ENCODE results near the gene FOXP3. TPM values are rescaled to one million over a fixed set of nuclear protein-coding genes. Genes with fewer than 3 reads are reported as not detected.

Gene FOXP3
- total RNA-seq, 2 donors from 2014 or later = 0.55 to 0.78 TPM

- Mint-ChIP-seq H3K27ac (peak overlapping the region; percentile 94 to 98), H3K36me3 (no peaks in the 10 kb centered on the region), H3K27me3 (peaks cover 0 to 4% of the 10 kb centered on the region in 2 donors), H3K9me3 (no peaks in the 10 kb centered on the region), H3K4me3 (peak overlapping the region; percentile 91), H3K4me1 (ENCODE audit: low read depth in 2 of 2) (peaks cover 23 to 43% of the 10 kb centered on the region in 2 donors)
- ATAC-seq (peak; percentile 93), DNase-seq (ENCODE audit: low spot score) (peak; percentile 96)
Measured at GRCh38 chrX:49269010-49269766, 4.7 kb upstream of the FOXP3 start.

- Mint-ChIP-seq H3K4me3 (peak overlapping the region; percentile 91), H3K27me3 (peaks cover 0 to 8% of the 10 kb centered on the region in 2 donors), H3K27ac (peak overlapping the region; percentile 94 to 98), H3K36me3 (no peaks in the 10 kb centered on the region), H3K9me3 (no peaks in the 10 kb centered on the region), H3K4me1 (ENCODE audit: low read depth in 2 of 2) (peaks cover 21 to 41% of the 10 kb centered on the region in 2 donors)
- ATAC-seq (no peak), DNase-seq (ENCODE audit: low spot score) (no peak)
Measured at GRCh38 chrX:49268702-49269009, 4.1 kb upstream of the FOXP3 start.

GRCh38 chrX:49266523-49267445 lies 2.3 kb upstream of the FOXP3 start:
- peaks cover 10 to 36% of the 10 kb centered on the region in 2 donors for H3K4me1 Mint-ChIP-seq (ENCODE audit: low read depth in 2 of 2)
- no peaks in the 10 kb centered on the region for H3K9me3 Mint-ChIP-seq
- DNase-seq (ENCODE audit: low spot score) (no peak), ATAC-seq (no peak)
- peaks cover 0 to 21% of the 10 kb centered on the region in 2 donors for H3K27me3 Mint-ChIP-seq
- peak overlapping the region in 1 of 2 donors; percentile 94 for H3K27ac Mint-ChIP-seq
- peak overlapping the region; percentile 91 for H3K4me3 Mint-ChIP-seq
- H3K36me3 Mint-ChIP-seq = no peaks in the 10 kb centered on the region

- no peak for ATAC-seq
- no peak for DNase-seq (ENCODE audit: low spot score)
- no peaks in the 10 kb centered on the region for H3K9me3 Mint-ChIP-seq
- H3K4me1 Mint-ChIP-seq (ENCODE audit: low read depth in 2 of 2) = peaks cover 0 to 20% of the 10 kb centered on the region in 2 donors
- H3K27ac Mint-ChIP-seq = no peak overlapping the region
- H3K27me3 Mint-ChIP-seq = peaks cover 0 to 19% of the 10 kb centered on the region in 2 donors
- H3K4me3 Mint-ChIP-seq = peak overlapping the region; percentile 26
- no peaks in the 10 kb centered on the region for H3K36me3 Mint-ChIP-seq
Measured at GRCh38 chrX:49263631-49264030, 879 bp downstream of the FOXP3 start.

GRCh38 chrX:49262603-49263002 lies 1.9 kb downstream of the FOXP3 start:
- peaks cover 0 to 19% of the 10 kb centered on the region in 2 donors for H3K27me3 Mint-ChIP-seq
- no peak overlapping the region for H3K4me3 Mint-ChIP-seq
- ATAC-seq = no peak
- no peaks in the 10 kb centered on the region for H3K36me3 Mint-ChIP-seq
- no peaks in the 10 kb centered on the region for H3K9me3 Mint-ChIP-seq
- H3K4me1 Mint-ChIP-seq (ENCODE audit: low read depth in 2 of 2) = peaks cover 4 to 9% of the 10 kb centered on the region in 2 donors
- no peak for DNase-seq (ENCODE audit: low spot score)
- H3K27ac Mint-ChIP-seq = no peak overlapping the region

- H3K9me3 Mint-ChIP-seq = no peaks in the 10 kb centered on the region
- H3K27ac Mint-ChIP-seq = no peak overlapping the region
- DNase-seq (ENCODE audit: low spot score) (no peak), ATAC-seq (no peak)
- peaks cover 4% of the 10 kb centered on the region in 2 donors for H3K4me1 Mint-ChIP-seq (ENCODE audit: low read depth in 2 of 2)
- no peaks in the 10 kb centered on the region for H3K36me3 Mint-ChIP-seq
- H3K27me3 Mint-ChIP-seq = peaks cover 0 to 19% of the 10 kb centered on the region in 2 donors
- H3K4me3 Mint-ChIP-seq = no peak overlapping the region
Measured at GRCh38 chrX:49260221-49260985, 4.1 kb downstream of the FOXP3 start.

GRCh38 chrX:49258749-49259124 lies 5.8 kb downstream of the FOXP3 start:
- DNase-seq (ENCODE audit: low spot score) (no peak), ATAC-seq (no peak)
- Mint-ChIP-seq H3K27ac (no peak overlapping the region), H3K4me1 (ENCODE audit: low read depth in 2 of 2) (peaks cover 4% of the 10 kb centered on the region in 2 donors), H3K4me3 (no peak overlapping the region), H3K27me3 (peaks cover 0 to 15% of the 10 kb centered on the region in 2 donors), H3K9me3 (no peaks in the 10 kb centered on the region), H3K36me3 (no peaks in the 10 kb centered on the region)

- no peaks in the 10 kb centered on the region for H3K9me3 Mint-ChIP-seq
- no peak overlapping the region for H3K4me3 Mint-ChIP-seq
- no peak for DNase-seq (ENCODE audit: low spot score)
- no peak overlapping the region for H3K27ac Mint-ChIP-seq
- peaks cover 0 to 14% of the 10 kb centered on the region in 2 donors for H3K27me3 Mint-ChIP-seq
- ATAC-seq = no peak
- H3K4me1 Mint-ChIP-seq (ENCODE audit: low read depth in 2 of 2) = peaks cover 4% of the 10 kb centered on the region in 2 donors
- no peaks in the 10 kb centered on the region for H3K36me3 Mint-ChIP-seq
Measured at GRCh38 chrX:49257846-49258748, 6.4 kb downstream of the FOXP3 start.

GRCh38 chrX:49257074-49257790 lies 7.3 kb downstream of the FOXP3 start:
- DNase-seq (ENCODE audit: low spot score) (no peak), ATAC-seq (no peak)
- peaks cover 4% of the 10 kb centered on the region in 2 donors for H3K4me1 Mint-ChIP-seq (ENCODE audit: low read depth in 2 of 2)
- H3K4me3 Mint-ChIP-seq = no peak overlapping the region
- no peak overlapping the region for H3K27ac Mint-ChIP-seq
- no peaks in the 10 kb centered on the region for H3K9me3 Mint-ChIP-seq
- no peaks in the 10 kb centered on the region for H3K36me3 Mint-ChIP-seq
- H3K27me3 Mint-ChIP-seq = peaks cover 0 to 7% of the 10 kb centered on the region in 2 donors

- ATAC-seq (no peak), DNase-seq (ENCODE audit: low spot score) (no peak)
- H3K4me3 Mint-ChIP-seq = no peak overlapping the region
- peaks cover 0 to 4% of the 10 kb centered on the region in 2 donors for H3K4me1 Mint-ChIP-seq (ENCODE audit: low read depth in 2 of 2)
- no peaks in the 10 kb centered on the region for H3K9me3 Mint-ChIP-seq
- peak overlapping the region in 1 of 2 donors; percentile 14 for H3K27ac Mint-ChIP-seq
- no peaks in the 10 kb centered on the region for H3K36me3 Mint-ChIP-seq
- H3K27me3 Mint-ChIP-seq = peaks cover 0 to 2% of the 10 kb centered on the region in 2 donors
Measured at GRCh38 chrX:49256268-49256995, 8.1 kb downstream of the FOXP3 start.

GRCh38 chrX:49254639-49255038 lies 9.9 kb downstream of the FOXP3 start:
- no peaks in the 10 kb centered on the region for H3K27me3 Mint-ChIP-seq
- no peak overlapping the region for H3K27ac Mint-ChIP-seq
- H3K4me1 Mint-ChIP-seq (ENCODE audit: low read depth in 2 of 2) = peaks cover 5 to 11% of the 10 kb centered on the region in 2 donors

GRCh38 chrX:49251325-49251724 lies 13.2 kb downstream of the FOXP3 start:
- H3K27me3 Mint-ChIP-seq = no peaks in the 10 kb centered on the region
- no peak overlapping the region for H3K4me3 Mint-ChIP-seq
- no peak overlapping the region for H3K27ac Mint-ChIP-seq
- ATAC-seq = no peak
- no peaks in the 10 kb centered on the region for H3K9me3 Mint-ChIP-seq
- peaks cover 5 to 7% of the 10 kb centered on the region in 2 donors for H3K4me1 Mint-ChIP-seq (ENCODE audit: low read depth in 2 of 2)
- DNase-seq (ENCODE audit: low spot score) = no peak
- H3K36me3 Mint-ChIP-seq = no peaks in the 10 kb centered on the region

More at GRCh38 chrX:49254639-49255038, 9.9 kb downstream of the FOXP3 start:
- no peaks in the 10 kb centered on the region for H3K36me3 Mint-ChIP-seq
- ATAC-seq (no peak), DNase-seq (ENCODE audit: low spot score) (no peak)
- no peak overlapping the region for H3K4me3 Mint-ChIP-seq
- H3K9me3 Mint-ChIP-seq = no peaks in the 10 kb centered on the region
